Testis (tissue), 2 donors: ENCODE results near the gene GNPTG.

Experiments
- POLR2A ChIP-seq: fragments of 450-650 bp; IDR thresholded peaks from one replicate; pipeline ENCODE4 v1.6.1; 2017; ENCODE audit warnings: antibody characterized with exemption, mild to moderate bottlenecking, moderate library complexity
- TF ChIP-seq, protein P1 (sequence below), 3 experiments: fragments of 450-650 bp in 2 of 3; fragments of 200-600 bp in 1 of 3; sonication (generic) in 1 of 3; IDR thresholded peaks; one replicate each; pipeline ENCODE4 v1.5.1; 2016 to 2019; ENCODE audit warnings: antibody characterized with exemption in 3 of 3, mild to moderate bottlenecking in 2 of 3, moderate library complexity in 1 of 3

GRCh38 chr16:1381612-1382406 lies 30.1 kb downstream of the GNPTG start:
- TF ChIP-seq, protein P1, sequence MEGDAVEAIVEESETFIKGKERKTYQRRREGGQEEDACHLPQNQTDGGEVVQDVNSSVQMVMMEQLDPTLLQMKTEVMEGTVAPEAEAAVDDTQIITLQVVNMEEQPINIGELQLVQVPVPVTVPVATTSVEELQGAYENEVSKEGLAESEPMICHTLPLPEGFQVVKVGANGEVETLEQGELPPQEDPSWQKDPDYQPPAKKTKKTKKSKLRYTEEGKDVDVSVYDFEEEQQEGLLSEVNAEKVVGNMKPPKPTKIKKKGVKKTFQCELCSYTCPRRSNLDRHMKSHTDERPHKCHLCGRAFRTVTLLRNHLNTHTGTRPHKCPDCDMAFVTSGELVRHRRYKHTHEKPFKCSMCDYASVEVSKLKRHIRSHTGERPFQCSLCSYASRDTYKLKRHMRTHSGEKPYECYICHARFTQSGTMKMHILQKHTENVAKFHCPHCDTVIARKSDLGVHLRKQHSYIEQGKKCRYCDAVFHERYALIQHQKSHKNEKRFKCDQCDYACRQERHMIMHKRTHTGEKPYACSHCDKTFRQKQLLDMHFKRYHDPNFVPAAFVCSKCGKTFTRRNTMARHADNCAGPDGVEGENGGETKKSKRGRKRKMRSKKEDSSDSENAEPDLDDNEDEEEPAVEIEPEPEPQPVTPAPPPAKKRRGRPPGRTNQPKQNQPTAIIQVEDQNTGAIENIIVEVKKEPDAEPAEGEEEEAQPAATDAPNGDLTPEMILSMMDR (IDR thresholded peaks at IDR 0.05) = no peak
- TF ChIP-seq POLR2A = no peak
